ENCODE data around the gene TAGLN2. TPM values are rescaled to one million over a fixed set of nuclear protein-coding genes. Genes with fewer than 3 reads are reported as not detected.
"Not testable (repeated sequence)": the region's sequence is repeated elsewhere in the genome, so short reads cannot be mapped to it uniquely, and the experiment has no call there.

The TAGLN2 gene
- total and polyA plus RNA-seq, 2 experiments from 2014 or later: 3.8 to 18.5 TPM

GRCh38 chr1:159913451-159914192 lies 11.7 kb downstream of the TAGLN2 start:
- no peak for TF ChIP-seq CTCF (IDR thresholded peaks at IDR 0.05; ENCODE audit: low read depth, low read length)
- H3K4me3 ChIP-seq: no peak overlapping the region
- no peak overlapping the region for H3K27ac ChIP-seq
- DNase-seq (ENCODE audit: low read depth in 1 of 2, low spot score in 1 of 2): peak in 1 of 2 donors; percentile 20
- H3K27me3 ChIP-seq: no peaks in the 10 kb centered on the region
- no peaks in the 10 kb centered on the region for H3K9me3 ChIP-seq (ENCODE audit: low read depth)
- H3K36me3 ChIP-seq: no peaks in the 10 kb centered on the region
- H3K4me1 ChIP-seq (ENCODE audit: low read depth): no peaks in the 10 kb centered on the region

GRCh38 chr1:159911326-159912070 lies 13.8 kb downstream of the TAGLN2 start:
- TF ChIP-seq CTCF (IDR thresholded peaks at IDR 0.05; ENCODE audit: low read depth, low read length): no peak
- Histone ChIP-seq H3K4me3 (no peak overlapping the region), H3K27ac (no peak overlapping the region), H3K4me1 (ENCODE audit: low read depth) (no peaks in the 10 kb centered on the region), H3K9me3 (ENCODE audit: low read depth) (no peaks in the 10 kb centered on the region), H3K27me3 (no peaks in the 10 kb centered on the region), H3K36me3 (no peaks in the 10 kb centered on the region)
- no peak for DNase-seq (ENCODE audit: low read depth in 1 of 2, low spot score in 1 of 2)

GRCh38 chr1:159908031-159908940 lies 17.0 kb downstream of the TAGLN2 start:
- no peaks in the 10 kb centered on the region for H3K36me3 ChIP-seq
- no peaks in the 10 kb centered on the region for H3K9me3 ChIP-seq (ENCODE audit: low read depth)
- H3K4me1 ChIP-seq (ENCODE audit: low read depth): no peaks in the 10 kb centered on the region
- H3K27ac ChIP-seq: no peak overlapping the region
- H3K27me3 ChIP-seq: no peaks in the 10 kb centered on the region
- TF ChIP-seq CTCF (IDR thresholded peaks at IDR 0.05; ENCODE audit: low read depth, low read length): no peak
- DNase-seq (ENCODE audit: low read depth in 1 of 2, low spot score in 1 of 2): no peak
- H3K4me3 ChIP-seq: no peak overlapping the region

DNA sequence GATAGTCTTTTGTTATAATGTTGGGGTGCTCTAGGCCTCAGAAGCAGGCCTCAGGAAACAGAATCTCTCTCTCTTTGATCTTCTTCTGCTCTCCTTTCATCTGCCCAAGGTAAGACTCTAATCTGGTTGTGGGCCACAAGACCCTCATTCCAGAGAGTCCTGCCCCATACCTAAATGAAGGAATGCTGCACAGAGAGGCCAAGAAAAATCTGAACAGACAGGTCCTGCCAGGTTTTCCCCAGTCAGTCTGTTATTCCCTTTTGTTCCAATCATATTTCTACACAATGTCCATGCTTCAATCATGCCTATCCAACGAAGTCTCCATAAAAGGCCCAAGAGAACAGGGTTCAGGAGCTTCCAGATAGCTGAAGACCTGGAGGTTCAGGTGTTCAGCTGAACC lies 18.3 kb downstream of the TAGLN2 start:
- Histone ChIP-seq H3K9me3 (ENCODE audit: low read depth) (no peaks in the 10 kb centered on the region), H3K27ac (no peak overlapping the region), H3K36me3 (no peaks in the 10 kb centered on the region), H3K4me3 (no peak overlapping the region), H3K27me3 (no peaks in the 10 kb centered on the region), H3K4me1 (ENCODE audit: low read depth) (no peaks in the 10 kb centered on the region)
- no peak for TF ChIP-seq CTCF (IDR thresholded peaks at IDR 0.05; ENCODE audit: low read depth, low read length)
- DNase-seq (ENCODE audit: low read depth in 1 of 2, low spot score in 1 of 2): no peak

DNA sequence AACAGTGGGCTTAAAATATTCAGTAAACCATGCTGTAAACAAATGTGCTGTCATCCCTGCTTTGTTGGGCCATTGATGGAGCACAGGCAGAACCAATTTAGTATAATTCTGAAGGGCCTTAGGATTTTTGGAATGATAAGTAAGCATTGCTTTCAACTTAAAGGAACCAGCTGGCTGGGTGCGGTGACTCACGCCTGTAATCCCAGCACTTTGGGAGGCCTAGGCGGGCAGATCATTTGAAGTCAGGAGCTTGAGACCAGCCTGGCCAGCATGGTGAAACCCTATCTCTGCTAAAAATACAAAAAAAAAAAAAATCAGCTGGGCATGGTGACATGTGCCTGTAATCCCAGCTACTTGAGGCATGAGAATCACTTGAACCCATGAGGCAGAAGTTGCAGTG lies 21.3 kb downstream of the TAGLN2 start:
- not testable (repeated sequence) for H3K36me3 ChIP-seq; H3K9me3 ChIP-seq (ENCODE audit: low read depth); H3K4me1 ChIP-seq (ENCODE audit: low read depth); H3K4me3 ChIP-seq; DNase-seq (ENCODE audit: low read depth in 1 of 2, low spot score in 1 of 2); H3K27me3 ChIP-seq; H3K27ac ChIP-seq

All from cardiac muscle cell (in vitro differentiated cells and primary cell).